CD4-positive, alpha-beta T cell (primary cell): ENCODE results near the gene GATA3. TPM values are rescaled to one million over a fixed set of nuclear protein-coding genes. Genes with fewer than 3 reads are reported as not detected.

Experiments used
- ATAC-seq: fragments of 200-7000 bp; cut with Tn5 transposase; one replicate; pipeline ENCODE4 v1.10.0; 2022; ENCODE audit warnings: mild to moderate bottlenecking; ENCODE audit not compliant: poor library complexity
- CTCF ChIA-PET: fragments of 350-600 bp; sonication (Branson Sonifier 250); formaldehyde crosslinking; loops from one replicate; lab custom pipeline; 2021; ENCODE audit warnings: antibody characterized with exemption, inconsistent platforms; lab: Charles Lee
- POLR2A ChIA-PET: fragments of 350-600 bp; sonication (Branson Sonifier 250); formaldehyde crosslinking; loops from one replicate; lab custom pipeline; 2021; ENCODE audit warnings: antibody characterized with exemption, inconsistent platforms; lab: Charles Lee
- DNase-seq, 14 experiments: peaks; one replicate each; pipeline ENCODE4 v3.0.0-alpha.2; 2013 to 2020; ENCODE audit warnings: mixed read lengths in 2 of 14
- H3K27ac ChIP-seq, 2 donors: one replicate each; pipeline versions ENCODE4 v1.5.1 to v1.7.0; 2013; ENCODE audit warnings: low read length in 2 of 2, low read depth in 1 of 2, mild to moderate bottlenecking in 1 of 2
- H3K27me3 ChIP-seq, 2 experiments: 1 replicate in 1 of 2; 2 replicates in 1 of 2; pipeline versions ENCODE4 v1.6.1 to v1.7.0; 2013; ENCODE audit warnings: low read length in 2 of 2, control low read depth in 1 of 2, mild to moderate bottlenecking in 1 of 2, moderate library complexity in 1 of 2; ENCODE audit not compliant: insufficient read depth in 2 of 2, control insufficient read depth in 1 of 2
- H3K36me3 ChIP-seq: one replicate; pipeline ENCODE4 v1.6.1; 2013; ENCODE audit warnings: low read length, control low read depth; ENCODE audit not compliant: insufficient read depth
- H3K4me1 ChIP-seq: one replicate; pipeline ENCODE4 v1.6.1; 2013; ENCODE audit warnings: low read length, control low read depth; ENCODE audit not compliant: insufficient read depth
- H3K4me3 ChIP-seq: one replicate; pipeline ENCODE4 v1.5.1; 2013; ENCODE audit warnings: mild to moderate bottlenecking, low read length, moderate library complexity
- H3K9me3 ChIP-seq, 2 experiments: 1 replicate in 1 of 2; 2 replicates in 1 of 2; pipeline versions ENCODE4 v1.6.1 to v1.7.0; 2013; ENCODE audit warnings: low read length in 2 of 2, mild to moderate bottlenecking in 2 of 2, control low read depth in 1 of 2, moderate library complexity in 1 of 2; ENCODE audit not compliant: control insufficient read depth in 1 of 2, insufficient read depth in 1 of 2
- H3K27ac Mint-ChIP-seq: one replicate; pipeline ENCODE4 v1.8.0; 2020; ENCODE audit warnings: mixed read lengths
- H3K27me3 Mint-ChIP-seq: one replicate; pipeline ENCODE4 v1.8.0; 2021; ENCODE audit warnings: mixed read lengths
- H3K36me3 Mint-ChIP-seq: one replicate; pipeline ENCODE4 v1.8.0; 2021; ENCODE audit warnings: low read depth, mixed read lengths
- H3K4me1 Mint-ChIP-seq: one replicate; pipeline ENCODE4 v1.8.0; 2021; ENCODE audit warnings: low read depth, mixed read lengths
- H3K4me3 Mint-ChIP-seq: one replicate; pipeline ENCODE4 v1.8.0; 2020; ENCODE audit warnings: mild to moderate bottlenecking, mixed read lengths
- H3K9me3 Mint-ChIP-seq: one replicate; pipeline ENCODE4 v1.8.0; 2020; ENCODE audit warnings: mixed read lengths
- intact Hi-C, 2 experiments: fragments of 100-400 bp; cut with DNase I in 1 of 2; cut with micrococcal nuclease in 1 of 2; formaldehyde crosslinking; loops; one replicate each; pipeline versions ENCODE4 v1.15.1 to v1.9.0; 2023 to 2025; cut with DNase I, micrococcal nuclease
- total RNA-seq, 174 experiments: library from RNA in 2 of 174; stranded (reverse) in 2 of 174; gene quantifications; one replicate each; pipeline ENCODE4 v1.2.3 and lab custom pipeline; 2021 to 2026
- TF ChIP-seq, protein P1 (sequence below): fragments of 200-600 bp; IDR thresholded peaks from one replicate; pipeline ENCODE4 v1.8.0; 2022; ENCODE audit warnings: antibody characterized with exemption, mild to moderate bottlenecking

GATA3 gene
- total RNA-seq, 2 experiments from 2014 or later = 128 to 141 TPM

- Histone ChIP-seq H3K4me1 (peaks cover 70% of the 10 kb centered on the region), H3K9me3 (no peaks in the 10 kb centered on the region), H3K36me3 (peaks cover 67% of the 10 kb centered on the region), H3K4me3 (no peak overlapping the region), H3K27me3 (no peaks in the 10 kb centered on the region), H3K27ac (no peak overlapping the region)
- ATAC-seq (no peak), DNase-seq (no peak)
- peak overlapping the region; percentile 97 for H3K27ac Mint-ChIP-seq
- peaks cover 94% of the 10 kb centered on the region for H3K4me1 Mint-ChIP-seq
- H3K9me3 Mint-ChIP-seq = no peaks in the 10 kb centered on the region
- peaks cover 94% of the 10 kb centered on the region for H3K36me3 Mint-ChIP-seq
- TF ChIP-seq, protein P1, sequence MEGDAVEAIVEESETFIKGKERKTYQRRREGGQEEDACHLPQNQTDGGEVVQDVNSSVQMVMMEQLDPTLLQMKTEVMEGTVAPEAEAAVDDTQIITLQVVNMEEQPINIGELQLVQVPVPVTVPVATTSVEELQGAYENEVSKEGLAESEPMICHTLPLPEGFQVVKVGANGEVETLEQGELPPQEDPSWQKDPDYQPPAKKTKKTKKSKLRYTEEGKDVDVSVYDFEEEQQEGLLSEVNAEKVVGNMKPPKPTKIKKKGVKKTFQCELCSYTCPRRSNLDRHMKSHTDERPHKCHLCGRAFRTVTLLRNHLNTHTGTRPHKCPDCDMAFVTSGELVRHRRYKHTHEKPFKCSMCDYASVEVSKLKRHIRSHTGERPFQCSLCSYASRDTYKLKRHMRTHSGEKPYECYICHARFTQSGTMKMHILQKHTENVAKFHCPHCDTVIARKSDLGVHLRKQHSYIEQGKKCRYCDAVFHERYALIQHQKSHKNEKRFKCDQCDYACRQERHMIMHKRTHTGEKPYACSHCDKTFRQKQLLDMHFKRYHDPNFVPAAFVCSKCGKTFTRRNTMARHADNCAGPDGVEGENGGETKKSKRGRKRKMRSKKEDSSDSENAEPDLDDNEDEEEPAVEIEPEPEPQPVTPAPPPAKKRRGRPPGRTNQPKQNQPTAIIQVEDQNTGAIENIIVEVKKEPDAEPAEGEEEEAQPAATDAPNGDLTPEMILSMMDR = no peak
- POLR2A ChIA-PET = interaction anchor here (2.1 kb wide), 1 partner anchor 9 kb away, joined by 7 read pairs; the partner anchor contains the start of gene GATA3
- H3K4me3 Mint-ChIP-seq = peak overlapping the region; percentile 78
- intact Hi-C loops = loop anchor here in 1 of 2 experiments (5.0 kb wide), 1 partner anchor 74 kb away; no protein-coding TSS in a partner anchor
- H3K27me3 Mint-ChIP-seq = no peaks in the 10 kb centered on the region
- CTCF ChIA-PET = no interaction called here
These were observed 8.8 kb downstream of the GATA3 start for GRCh38 chr10:8063128-8063908.

DNA sequence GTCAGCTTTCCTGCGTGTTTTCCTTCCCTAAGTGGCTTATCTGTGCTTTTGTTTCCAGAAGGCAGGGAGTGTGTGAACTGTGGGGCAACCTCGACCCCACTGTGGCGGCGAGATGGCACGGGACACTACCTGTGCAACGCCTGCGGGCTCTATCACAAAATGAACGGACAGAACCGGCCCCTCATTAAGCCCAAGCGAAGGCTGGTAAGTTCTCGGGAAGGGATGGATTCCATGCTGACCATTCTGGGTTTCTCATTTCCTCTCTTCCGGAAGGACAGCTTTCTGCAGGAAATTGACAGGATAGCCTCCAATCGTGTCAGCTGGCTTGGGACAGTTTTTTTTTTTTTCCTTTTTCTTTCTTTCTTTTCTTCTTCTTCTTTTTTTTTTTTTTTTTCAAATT, 9.4 kb downstream of the GATA3 start:
- Mint-ChIP-seq H3K4me1 (peaks cover 94% of the 10 kb centered on the region), H3K27me3 (no peaks in the 10 kb centered on the region), H3K36me3 (peaks cover 95% of the 10 kb centered on the region), H3K9me3 (no peaks in the 10 kb centered on the region), H3K4me3 (peak overlapping the region; percentile 49), H3K27ac (peak overlapping the region; percentile 97)
- H3K9me3 ChIP-seq = no peaks in the 10 kb centered on the region
- H3K36me3 ChIP-seq = peaks cover 67% of the 10 kb centered on the region
- ChIA-PET POLR2A (interaction anchor here (2.1 kb wide), 1 partner anchor 10 kb away, joined by 7 read pairs; the partner anchor contains the start of gene GATA3), CTCF (interaction anchor here (0.6 kb wide), 1 partner anchor 1889 kb away, joined by 3 read pairs; no protein-coding TSS in a partner anchor)
- DNase-seq (no peak), ATAC-seq (no peak)
- H3K4me3 ChIP-seq = no peak overlapping the region
- TF ChIP-seq, protein P1 = no peak
- H3K27me3 ChIP-seq = no peaks in the 10 kb centered on the region
- intact Hi-C loops = loop anchor here in 1 of 2 experiments (5.0 kb wide), 1 partner anchor 73 kb away; no protein-coding TSS in a partner anchor
- peaks cover 70% of the 10 kb centered on the region for H3K4me1 ChIP-seq
- no peak overlapping the region for H3K27ac ChIP-seq

DNA sequence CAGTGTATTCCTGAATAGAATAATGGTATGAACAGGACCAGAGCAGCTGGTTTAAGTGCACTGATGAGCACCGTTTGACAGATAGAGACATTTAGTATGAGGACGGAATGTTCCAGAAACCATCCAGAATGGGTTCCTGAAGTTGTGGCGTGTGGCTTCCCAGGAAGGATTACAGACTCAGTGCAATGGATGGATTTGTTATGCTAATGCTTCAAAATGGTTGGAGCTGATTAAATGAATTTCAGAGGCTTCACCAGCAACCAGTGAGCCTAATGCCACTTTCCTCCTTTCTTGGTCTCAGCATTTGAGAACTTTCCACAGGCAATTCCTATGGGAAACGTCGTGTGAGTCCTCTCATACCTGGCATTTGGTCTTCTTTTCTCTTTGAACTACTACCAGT, 9.9 kb downstream of the GATA3 start:
- H3K4me3 ChIP-seq = no peak overlapping the region
- DNase-seq (no peak), ATAC-seq (no peak)
- Mint-ChIP-seq H3K4me1 (peaks cover 94% of the 10 kb centered on the region), H3K27ac (peak overlapping the region; percentile 97), H3K36me3 (peaks cover 95% of the 10 kb centered on the region), H3K9me3 (no peaks in the 10 kb centered on the region), H3K4me3 (no peak overlapping the region), H3K27me3 (no peaks in the 10 kb centered on the region)
- ChIA-PET CTCF (interaction anchor here (0.6 kb wide), 1 partner anchor 1889 kb away, joined by 3 read pairs; no protein-coding TSS in a partner anchor), POLR2A (interaction anchor here (2.1 kb wide), 1 partner anchor 11 kb away, joined by 7 read pairs; the partner anchor contains the start of gene GATA3)
- intact Hi-C loops = loop anchor here in 1 of 2 experiments (5.0 kb wide), 1 partner anchor 73 kb away; no protein-coding TSS in a partner anchor
- peaks cover 68% of the 10 kb centered on the region for H3K36me3 ChIP-seq
- TF ChIP-seq, protein P1 = no peak
- no peaks in the 10 kb centered on the region for H3K9me3 ChIP-seq
- H3K27ac ChIP-seq = no peak overlapping the region
- H3K27me3 ChIP-seq = no peaks in the 10 kb centered on the region
- H3K4me1 ChIP-seq = peaks cover 70% of the 10 kb centered on the region
